Right lobe of liver (tissue), 4 donors: ENCODE results near the gene PDCD5.

ENCODE experiments used
- CTCF ChIP-seq, 4 donors: fragments of 200-600 bp in 3 of 4; fragments of 450-650 bp in 1 of 4; IDR thresholded peaks; one replicate each; pipeline versions ENCODE4 v1.5.1 to v1.8.0; 2016 to 2022; ENCODE audit warnings: antibody characterized with exemption in 4 of 4, mild to moderate bottlenecking in 2 of 4
- POLR2A ChIP-seq: fragments of 450-650 bp; IDR thresholded peaks from one replicate; pipeline ENCODE4 v1.6.1; 2017; ENCODE audit warnings: antibody characterized with exemption, mild to moderate bottlenecking
- donor health status: DM: no; HTN: no; CAD: no.
- donor health status: DM: no; HTN: no; CAD: no.
- donor health status: DM: no; HTN: yes; CAD: no.

- TF ChIP-seq CTCF (IDR thresholded peaks at IDR 0.05) (no peak), POLR2A (no peak)
Observed at GRCh38 chr19:32543115-32543900, 37.7 kb upstream of the PDCD5 start.
